Natural killer cell (primary cell): ENCODE measurements around the gene TM2D1. TPM values are rescaled to one million over a fixed set of nuclear protein-coding genes. Genes with fewer than 3 reads are reported as not detected.

ENCODE experiments used
- ATAC-seq, 3 donors: fragments of 150-1000 bp in 2 of 3; fragments of 200-7000 bp in 1 of 3; cut with Tn5 transposase; 1 replicate in 1 of 3; 2 replicates in 2 of 3; pipeline ENCODE4 v1.10.0; 2021; ENCODE audit warnings: mild to moderate bottlenecking in 2 of 3, moderate library complexity in 2 of 3
- DNase-seq, 2 donors: peaks; one replicate each; pipeline versions ENCODE4 v3.0.0 to v3.0.0-alpha.2; 2013 to 2021; ENCODE audit warnings: mixed read lengths in 1 of 2
- H3K27ac ChIP-seq: one replicate; pipeline ENCODE4 v1.5.1; 2013; ENCODE audit warnings: mild to moderate bottlenecking, low read length
- H3K27me3 ChIP-seq: one replicate; pipeline ENCODE4 v1.6.1; 2013; ENCODE audit warnings: low read length; ENCODE audit not compliant: control insufficient read depth, insufficient read depth
- H3K36me3 ChIP-seq: one replicate; pipeline ENCODE4 v1.6.1; 2013; ENCODE audit warnings: low read length; ENCODE audit not compliant: control insufficient read depth, insufficient read depth
- H3K4me1 ChIP-seq: one replicate; pipeline ENCODE4 v1.6.1; 2013; ENCODE audit warnings: low read length; ENCODE audit not compliant: control insufficient read depth, insufficient read depth
- H3K4me3 ChIP-seq: one replicate; pipeline ENCODE4 v1.5.1; 2013; ENCODE audit warnings: low read length
- H3K9me3 ChIP-seq: one replicate; pipeline ENCODE4 v1.6.1; 2013; ENCODE audit warnings: low read length; ENCODE audit not compliant: control insufficient read depth, insufficient read depth
- H3K27ac Mint-ChIP-seq, 2 donors: one replicate each; pipeline ENCODE4 v1.8.0; 2022; ENCODE audit warnings: mild to moderate bottlenecking in 2 of 2, mixed read lengths in 2 of 2, moderate library complexity in 1 of 2
- H3K27me3 Mint-ChIP-seq, 2 donors: one replicate each; pipeline ENCODE4 v1.8.0; 2022; ENCODE audit warnings: low read depth in 2 of 2, mixed read lengths in 2 of 2
- H3K36me3 Mint-ChIP-seq: one replicate; pipeline ENCODE4 v1.8.0; 2022; ENCODE audit warnings: mixed read lengths
- H3K4me1 Mint-ChIP-seq, 2 donors: one replicate each; pipeline ENCODE4 v1.8.0; 2022; ENCODE audit warnings: mixed read lengths in 2 of 2
- H3K4me3 Mint-ChIP-seq: one replicate; pipeline ENCODE4 v1.8.0; 2022; ENCODE audit warnings: mild to moderate bottlenecking, moderate library complexity, mixed read lengths
- H3K9me3 Mint-ChIP-seq, 2 donors: one replicate each; pipeline ENCODE4 v1.8.0; 2022; ENCODE audit warnings: mixed read lengths in 2 of 2
- CTCF ChIP-seq: fragments of 200-600 bp; IDR thresholded peaks from one replicate; pipeline ENCODE4 v1.8.0; 2022; ENCODE audit warnings: antibody characterized with exemption
- WGBS: methylation state at CpG from one replicate; pipeline ENCODE4 v1.1.7; 2013; ENCODE audit warnings: missing lambda C conversion rate; ENCODE audit not compliant: insufficient coverage; 5-methylcytosine and 5-hydroxymethylcytosine counted together
- intact Hi-C: fragments of 100-400 bp; cut with micrococcal nuclease; formaldehyde crosslinking; loops from one replicate; pipeline ENCODE4 v1.14.2; 2022
- total RNA-seq, 4 donors: library from RNA; stranded (reverse); fragments of 120-200 nt in 1 of 4; gene quantifications; one replicate each; pipeline versions ENCODE4 v1.2.3 to v1.2.4, GENCODE V29; 2013 to 2022

Gene TM2D1
- total RNA-seq, 3 donors from 2014 or later (not counting 1 experiment from before 2014, with no cell fraction given) = 24.7 to 34.2 (median 26.4) TPM

GRCh38 chr1:61756773-61757172 is 31.8 kb upstream of the TM2D1 start:
- no peak overlapping the region for H3K4me3 Mint-ChIP-seq
- H3K4me1 Mint-ChIP-seq = no peaks in the 10 kb centered on the region
- intact Hi-C loops = no loop called here
- ATAC-seq (no peak), DNase-seq (no peak)
- Histone ChIP-seq H3K4me1 (no peaks in the 10 kb centered on the region), H3K36me3 (no peaks in the 10 kb centered on the region), H3K27me3 (no peaks in the 10 kb centered on the region), H3K9me3 (no peaks in the 10 kb centered on the region), H3K4me3 (no peak overlapping the region), H3K27ac (no peak overlapping the region)
- TF ChIP-seq CTCF = no peak
- 82% methylated on average over 3 of the region's 3 CpGs for WGBS
- H3K27ac Mint-ChIP-seq = no peak overlapping the region
- H3K36me3 Mint-ChIP-seq = no peaks in the 10 kb centered on the region
- no peaks in the 10 kb centered on the region for H3K9me3 Mint-ChIP-seq
- no peaks in the 10 kb centered on the region for H3K27me3 Mint-ChIP-seq

DNA sequence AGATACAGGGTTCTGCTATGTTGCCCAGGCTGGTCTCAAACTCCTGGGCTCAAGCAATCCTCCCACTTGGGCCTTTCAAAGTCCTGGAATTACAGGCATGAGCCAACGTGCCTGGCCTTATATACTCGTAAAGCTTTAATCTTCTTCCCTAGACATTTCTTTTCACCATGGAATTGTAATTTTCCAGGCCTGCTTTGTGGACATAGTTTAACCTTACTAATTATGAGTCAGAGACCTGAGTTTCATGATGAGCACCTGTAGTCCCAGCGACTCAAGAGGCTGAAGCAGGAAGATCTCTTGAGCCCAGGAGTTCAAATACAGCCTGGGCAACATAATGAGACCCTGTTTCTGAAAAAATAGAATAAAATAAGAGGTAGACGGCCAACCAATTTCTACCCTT is 29.6 kb upstream of the TM2D1 start:
- WGBS = 92% methylated on average over 3 of the region's 4 CpGs

GRCh38 chr1:61753998-61754508 is 29.1 kb upstream of the TM2D1 start:
- no peaks in the 10 kb centered on the region for H3K27me3 ChIP-seq
- H3K4me1 Mint-ChIP-seq = no peaks in the 10 kb centered on the region
- intact Hi-C loops = no loop called here
- no peaks in the 10 kb centered on the region for H3K9me3 Mint-ChIP-seq
- H3K4me3 ChIP-seq = no peak overlapping the region
- no peaks in the 10 kb centered on the region for H3K27me3 Mint-ChIP-seq
- TF ChIP-seq CTCF = no peak
- H3K4me3 Mint-ChIP-seq = no peak overlapping the region
- DNase-seq (no peak), ATAC-seq (no peak)
- H3K4me1 ChIP-seq = no peaks in the 10 kb centered on the region
- H3K27ac Mint-ChIP-seq = no peak overlapping the region
- H3K27ac ChIP-seq = no peak overlapping the region
- H3K36me3 ChIP-seq = no peaks in the 10 kb centered on the region
- no peaks in the 10 kb centered on the region for H3K36me3 Mint-ChIP-seq
- no peaks in the 10 kb centered on the region for H3K9me3 ChIP-seq
- WGBS = 88% methylated on average over 1 of the region's 1 CpG

More for the DNA sequence above, 29.6 kb upstream of the TM2D1 start:
- Histone ChIP-seq H3K36me3 (no peaks in the 10 kb centered on the region), H3K27ac (no peak overlapping the region), H3K27me3 (no peaks in the 10 kb centered on the region), H3K4me3 (no peak overlapping the region), H3K4me1 (no peaks in the 10 kb centered on the region), H3K9me3 (no peaks in the 10 kb centered on the region)
- ATAC-seq (no peak), DNase-seq (no peak)
- H3K4me3 Mint-ChIP-seq = no peak overlapping the region
- intact Hi-C loops = no loop called here
- no peaks in the 10 kb centered on the region for H3K9me3 Mint-ChIP-seq
- TF ChIP-seq CTCF = no peak
- no peaks in the 10 kb centered on the region for H3K4me1 Mint-ChIP-seq
- no peak overlapping the region for H3K27ac Mint-ChIP-seq
- H3K27me3 Mint-ChIP-seq = no peaks in the 10 kb centered on the region
- no peaks in the 10 kb centered on the region for H3K36me3 Mint-ChIP-seq

DNA sequence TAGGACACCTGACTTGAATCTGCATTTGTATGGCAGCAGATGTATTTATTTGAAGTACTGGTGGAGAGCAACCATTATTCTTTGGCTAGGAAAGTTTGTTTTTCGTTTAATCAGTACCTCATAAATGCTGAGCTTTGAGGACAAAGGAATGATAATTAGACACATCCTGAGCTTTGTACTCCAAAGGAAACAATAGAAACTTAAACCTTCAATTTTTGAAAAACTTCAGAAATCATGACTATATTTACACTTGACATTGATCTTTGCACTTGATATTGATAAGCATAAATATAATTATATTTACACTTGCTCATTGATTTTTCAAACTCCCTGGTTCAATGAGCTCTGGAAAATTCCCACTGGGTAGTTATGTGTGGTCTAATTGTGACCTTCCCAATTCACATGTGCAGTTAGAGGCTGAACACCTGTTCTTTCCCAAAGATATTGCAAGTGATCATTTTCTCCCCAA is 28.0 kb upstream of the TM2D1 start:
- no peak overlapping the region for H3K27ac ChIP-seq
- TF ChIP-seq CTCF = no peak
- Mint-ChIP-seq H3K27ac (no peak overlapping the region), H3K4me3 (no peak overlapping the region), H3K36me3 (no peaks in the 10 kb centered on the region), H3K4me1 (no peaks in the 10 kb centered on the region), H3K9me3 (no peaks in the 10 kb centered on the region), H3K27me3 (no peaks in the 10 kb centered on the region)
- intact Hi-C loops = no loop called here
- H3K27me3 ChIP-seq = no peaks in the 10 kb centered on the region
- no peaks in the 10 kb centered on the region for H3K9me3 ChIP-seq
- ATAC-seq (no peak), DNase-seq (no peak)
- no peaks in the 10 kb centered on the region for H3K36me3 ChIP-seq
- no CpG with 5 or more reads among the region's 1 CpG for WGBS
- no peak overlapping the region for H3K4me3 ChIP-seq
- H3K4me1 ChIP-seq = no peaks in the 10 kb centered on the region
